ENCODE measurements around the gene KPNA3. TPM values are rescaled to one million over a fixed set of nuclear protein-coding genes. Genes with fewer than 3 reads are reported as not detected.
A peak's percentile ranks its signal among the peaks of the same experiment; 100 is the strongest.
"Not testable (repeated sequence)": the region's sequence is repeated elsewhere in the genome, so short reads cannot be mapped to it uniquely, and the experiment has no call there.

KPNA3 gene
- total RNA-seq, 1 experiment from 2014 or later = 44.3 TPM

DNA sequence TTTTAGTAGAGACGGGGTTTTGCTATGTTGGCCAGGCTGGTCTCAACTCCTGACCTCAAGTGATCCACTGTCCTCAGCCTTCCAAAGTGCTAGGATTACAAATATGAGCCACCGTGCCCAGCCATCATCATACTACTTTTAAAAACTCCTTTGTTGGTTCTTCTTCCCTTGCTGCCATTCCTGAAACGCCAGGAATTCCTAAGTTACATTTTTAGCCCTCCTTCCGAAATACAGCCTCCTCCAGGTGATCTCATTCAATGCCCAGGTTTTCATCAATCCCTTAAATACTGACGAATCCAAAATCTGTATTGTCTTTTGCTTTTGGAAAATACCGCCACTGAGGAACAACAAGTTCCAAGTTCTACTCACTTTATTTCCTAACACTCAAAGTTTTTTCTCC is 75.9 kb downstream of the KPNA3 start:
- no peak overlapping the region for H2AFZ ChIP-seq (ENCODE audit: low read length)
- H3K27me3 ChIP-seq (ENCODE audit: low read length) = no peaks in the 10 kb centered on the region
- no peaks in the 10 kb centered on the region for H3K4me1 ChIP-seq (ENCODE audit: low read length)
- H3K9me3 ChIP-seq (ENCODE audit: low read length) = 0 out of 2 replicates have a peak, but pooled peaks cover 6% of the 10 kb centered on the region
- H3K9me2 ChIP-seq (replicated peaks; ENCODE audit: insufficient read depth, low read length) = no peaks in the 10 kb centered on the region
- H3K9ac ChIP-seq (ENCODE audit: low read length) = no peak overlapping the region
- H3K36me3 ChIP-seq (ENCODE audit: insufficient read depth, low read length) = peaks cover 70% of the 10 kb centered on the region
- no peak overlapping the region for H3K4me3 ChIP-seq (ENCODE audit: low read length)
- no peak for DNase-seq
- no peak overlapping the region for H3K27ac ChIP-seq (ENCODE audit: low read length)
- no peaks in the 10 kb centered on the region for H4K20me1 ChIP-seq (ENCODE audit: insufficient read depth, low read depth, low read length)
- H3K4me2 ChIP-seq (ENCODE audit: low read depth, low read length, poor library complexity, severe bottlenecking) = no peak overlapping the region
- peaks cover 28% of the 10 kb centered on the region for H3K79me2 ChIP-seq (ENCODE audit: low read length)

DNA sequence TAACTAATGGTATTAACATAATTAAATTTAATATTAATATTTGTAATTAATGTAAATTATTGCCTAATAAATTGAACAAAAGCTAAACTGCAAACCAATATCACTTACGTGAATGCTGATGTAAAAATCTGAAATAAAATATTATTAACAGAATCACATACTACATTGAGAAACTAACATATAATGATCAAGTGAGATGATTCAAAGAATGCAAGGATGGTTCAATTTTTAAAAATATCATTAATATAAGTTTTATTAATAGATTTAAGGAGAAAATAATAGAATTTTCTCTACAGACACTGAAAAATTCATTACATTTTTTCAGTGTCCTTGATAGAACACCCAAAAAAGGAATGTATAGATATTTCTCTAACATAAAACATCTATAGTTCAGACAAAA is 77.7 kb downstream of the KPNA3 start:
- Histone ChIP-seq H2AFZ (ENCODE audit: low read length) (no peak overlapping the region), H3K36me3 (ENCODE audit: insufficient read depth, low read length) (peaks cover 64% of the 10 kb centered on the region), H3K27ac (ENCODE audit: low read length) (no peak overlapping the region), H3K4me3 (ENCODE audit: low read length) (no peak overlapping the region), H3K4me2 (ENCODE audit: low read depth, low read length, poor library complexity, severe bottlenecking) (no peak overlapping the region), H3K27me3 (ENCODE audit: low read length) (no peaks in the 10 kb centered on the region), H4K20me1 (ENCODE audit: insufficient read depth, low read depth, low read length) (no peaks in the 10 kb centered on the region), H3K9ac (ENCODE audit: low read length) (no peak overlapping the region), H3K9me2 (replicated peaks; ENCODE audit: insufficient read depth, low read length) (no peaks in the 10 kb centered on the region), H3K4me1 (ENCODE audit: low read length) (no peaks in the 10 kb centered on the region), H3K9me3 (ENCODE audit: low read length) (0 out of 2 replicates have a peak, but pooled peaks cover 6% of the 10 kb centered on the region), H3K79me2 (ENCODE audit: low read length) (peaks cover 32% of the 10 kb centered on the region)
- DNase-seq = peak; percentile 58

DNA sequence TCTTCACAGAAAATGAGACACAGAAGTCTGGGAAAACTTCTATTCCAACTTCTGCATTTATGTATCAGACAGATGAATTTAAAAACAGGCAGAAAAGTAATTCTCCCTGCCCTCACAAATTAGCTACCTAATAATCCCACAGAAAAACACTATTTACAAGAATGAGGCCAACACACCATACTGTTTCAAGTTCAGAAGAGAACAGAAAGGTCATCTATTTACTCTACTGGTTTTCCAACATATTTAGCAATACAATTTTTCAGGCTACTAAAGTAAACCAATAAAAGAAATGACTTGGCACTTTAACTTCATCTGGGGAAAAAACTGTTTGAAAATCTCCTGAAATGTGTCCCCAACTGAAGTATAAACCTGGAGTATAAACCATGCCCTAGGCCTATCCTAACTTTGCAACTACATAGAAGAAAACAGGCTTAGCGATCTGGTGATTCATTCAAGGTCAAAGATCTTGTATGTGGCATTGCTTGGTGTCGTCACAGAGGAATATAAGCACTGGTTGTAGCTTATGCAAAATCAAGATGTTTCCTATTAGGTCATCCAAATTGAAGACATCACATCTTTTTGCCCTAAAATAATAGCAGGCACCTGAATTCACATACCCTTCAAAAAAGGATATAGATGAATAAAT is 81.1 kb downstream of the KPNA3 start:
- no peak overlapping the region for H2AFZ ChIP-seq (ENCODE audit: low read length)
- H4K20me1 ChIP-seq (ENCODE audit: insufficient read depth, low read depth, low read length) = no peaks in the 10 kb centered on the region
- H3K9me2 ChIP-seq (replicated peaks; ENCODE audit: insufficient read depth, low read length) = no peaks in the 10 kb centered on the region
- 0 out of 2 replicates have a peak, but pooled peaks cover 2% of the 10 kb centered on the region for H3K9me3 ChIP-seq (ENCODE audit: low read length)
- H3K4me2 ChIP-seq (ENCODE audit: low read depth, low read length, poor library complexity, severe bottlenecking) = no peak overlapping the region
- H3K27me3 ChIP-seq (ENCODE audit: low read length) = no peaks in the 10 kb centered on the region
- no peak overlapping the region for H3K9ac ChIP-seq (ENCODE audit: low read length)
- H3K79me2 ChIP-seq (ENCODE audit: low read length) = peaks cover 32% of the 10 kb centered on the region
- H3K4me3 ChIP-seq (ENCODE audit: low read length) = no peak overlapping the region
- H3K27ac ChIP-seq (ENCODE audit: low read length) = no peak overlapping the region
- H3K4me1 ChIP-seq (ENCODE audit: low read length) = no peaks in the 10 kb centered on the region
- DNase-seq = no peak
- H3K36me3 ChIP-seq (ENCODE audit: insufficient read depth, low read length) = peaks cover 52% of the 10 kb centered on the region

DNA sequence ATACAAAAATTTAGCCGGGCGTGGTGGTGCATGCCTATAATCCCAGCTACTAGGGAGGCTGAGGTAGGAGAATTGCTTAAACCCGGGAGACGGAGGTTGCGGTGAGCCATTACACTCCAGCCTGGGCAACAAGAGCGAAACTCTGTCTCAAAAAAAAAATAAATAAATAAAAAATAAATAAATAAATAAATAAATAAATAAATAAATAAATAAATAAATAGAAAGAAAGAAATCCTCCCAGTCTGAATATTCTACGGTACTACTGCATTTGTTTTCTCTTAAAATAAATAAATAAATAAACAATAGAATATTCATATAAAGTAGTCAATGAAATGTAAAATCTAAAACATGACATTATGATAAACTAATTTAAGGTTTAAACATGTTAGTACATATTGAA is 88.2 kb downstream of the KPNA3 start:
- H3K9ac ChIP-seq (ENCODE audit: low read length) = not testable (repeated sequence)

DNA sequence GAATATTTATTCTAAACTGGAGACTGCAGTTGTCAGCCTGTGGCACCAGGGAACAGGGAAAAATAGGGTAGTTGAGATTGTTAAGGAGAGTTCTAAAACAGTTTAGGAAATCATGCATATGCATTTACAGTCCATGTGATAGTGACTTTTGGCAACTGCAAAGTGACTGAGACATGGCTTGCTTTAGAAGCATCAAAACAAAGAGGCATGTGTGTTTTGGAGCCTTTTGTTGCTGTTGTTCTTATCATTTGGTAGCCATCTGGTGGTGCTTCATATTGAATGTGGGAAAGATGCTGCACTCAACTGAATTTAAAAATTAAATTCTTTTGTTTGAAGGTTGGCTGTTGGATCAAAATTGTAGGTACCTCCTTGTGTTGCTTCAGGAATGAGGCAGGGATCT is 91.0 kb downstream of the KPNA3 start:
- no peak overlapping the region for H3K4me3 ChIP-seq (ENCODE audit: low read length)
- no peak overlapping the region for H2AFZ ChIP-seq (ENCODE audit: low read length)
- no peaks in the 10 kb centered on the region for H4K20me1 ChIP-seq (ENCODE audit: insufficient read depth, low read depth, low read length)
- no peaks in the 10 kb centered on the region for H3K9me2 ChIP-seq (replicated peaks; ENCODE audit: insufficient read depth, low read length)
- no peak for DNase-seq
- H3K9ac ChIP-seq (ENCODE audit: low read length) = no peak overlapping the region
- H3K79me2 ChIP-seq (ENCODE audit: low read length) = no peaks in the 10 kb centered on the region
- no peaks in the 10 kb centered on the region for H3K27me3 ChIP-seq (ENCODE audit: low read length)
- H3K27ac ChIP-seq (ENCODE audit: low read length) = no peak overlapping the region
- peaks cover 42% of the 10 kb centered on the region for H3K36me3 ChIP-seq (ENCODE audit: insufficient read depth, low read length)
- no peaks in the 10 kb centered on the region for H3K4me1 ChIP-seq (ENCODE audit: low read length)
- no peak overlapping the region for H3K4me2 ChIP-seq (ENCODE audit: low read depth, low read length, poor library complexity, severe bottlenecking)
- H3K9me3 ChIP-seq (ENCODE audit: low read length) = no peaks in the 10 kb centered on the region

More for the DNA sequence above, 88.2 kb downstream of the KPNA3 start:
- DNase-seq; H3K79me2 ChIP-seq (ENCODE audit: low read length); H4K20me1 ChIP-seq (ENCODE audit: insufficient read depth, low read depth, low read length); H3K4me1 ChIP-seq (ENCODE audit: low read length); H2AFZ ChIP-seq (ENCODE audit: low read length); H3K4me3 ChIP-seq (ENCODE audit: low read length); H3K27me3 ChIP-seq (ENCODE audit: low read length); H3K27ac ChIP-seq (ENCODE audit: low read length); H3K4me2 ChIP-seq (ENCODE audit: low read depth, low read length, poor library complexity, severe bottlenecking); H3K9me2 ChIP-seq (replicated peaks; ENCODE audit: insufficient read depth, low read length); H3K9me3 ChIP-seq (ENCODE audit: low read length): not testable (repeated sequence)
- H3K36me3 ChIP-seq (ENCODE audit: insufficient read depth, low read length) = peaks cover 45% of the 10 kb centered on the region

DNA sequence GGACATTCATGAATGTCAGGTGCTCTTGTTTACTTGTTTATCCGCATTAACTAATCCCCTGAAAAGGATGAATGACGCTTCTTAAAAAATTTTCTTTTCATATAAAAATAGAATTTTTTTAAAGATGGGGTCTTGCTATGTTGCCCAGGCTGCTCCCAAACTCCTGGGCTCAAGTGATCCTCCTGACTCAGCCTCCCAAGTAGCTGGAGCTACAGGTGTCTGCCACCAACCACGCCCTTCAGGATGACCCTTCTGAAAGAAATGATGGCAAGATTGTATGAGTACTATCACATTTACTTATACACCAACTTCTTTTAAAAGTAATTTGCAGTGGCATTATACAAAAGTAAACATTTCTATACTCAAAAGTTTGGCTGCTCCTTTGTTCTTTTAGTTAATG is 95.0 kb downstream of the KPNA3 start:
- no peaks in the 10 kb centered on the region for H3K9me3 ChIP-seq (ENCODE audit: low read length)
- no peak overlapping the region for H2AFZ ChIP-seq (ENCODE audit: low read length)
- H3K79me2 ChIP-seq (ENCODE audit: low read length) = no peaks in the 10 kb centered on the region
- H3K27me3 ChIP-seq (ENCODE audit: low read length) = no peaks in the 10 kb centered on the region
- no peaks in the 10 kb centered on the region for H4K20me1 ChIP-seq (ENCODE audit: insufficient read depth, low read depth, low read length)
- H3K9me2 ChIP-seq (replicated peaks; ENCODE audit: insufficient read depth, low read length) = no peaks in the 10 kb centered on the region
- no peaks in the 10 kb centered on the region for H3K4me1 ChIP-seq (ENCODE audit: low read length)
- H3K4me3 ChIP-seq (ENCODE audit: low read length) = no peak overlapping the region
- DNase-seq = no peak
- H3K9ac ChIP-seq (ENCODE audit: low read length) = no peak overlapping the region
- peaks cover 34% of the 10 kb centered on the region for H3K36me3 ChIP-seq (ENCODE audit: insufficient read depth, low read length)
- H3K27ac ChIP-seq (ENCODE audit: low read length) = no peak overlapping the region
- no peak overlapping the region for H3K4me2 ChIP-seq (ENCODE audit: low read depth, low read length, poor library complexity, severe bottlenecking)

DNA sequence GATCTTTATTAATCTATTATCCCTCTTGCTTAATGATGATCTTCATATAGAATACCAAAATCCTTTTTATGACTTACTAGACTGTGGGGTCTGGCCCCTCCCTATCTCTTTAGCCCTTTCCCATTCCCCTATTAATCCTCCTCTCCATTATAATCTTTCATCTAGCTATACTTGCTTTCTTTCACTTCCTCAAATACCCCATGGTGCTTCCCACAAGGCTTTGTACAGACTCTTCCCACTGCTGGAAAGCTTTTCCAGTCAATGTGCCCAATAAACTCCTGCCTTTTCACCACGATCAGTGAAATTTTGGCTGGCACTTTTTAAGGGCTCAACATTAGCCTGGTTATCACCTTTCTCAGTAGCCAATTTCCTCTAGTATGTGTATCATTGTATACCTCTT is 98.0 kb downstream of the KPNA3 start:
- no peaks in the 10 kb centered on the region for H4K20me1 ChIP-seq (ENCODE audit: insufficient read depth, low read depth, low read length)
- H3K9ac ChIP-seq (ENCODE audit: low read length) = no peak overlapping the region
- H3K79me2 ChIP-seq (ENCODE audit: low read length) = peaks cover 21% of the 10 kb centered on the region
- H3K36me3 ChIP-seq (ENCODE audit: insufficient read depth, low read length) = peaks cover 17% of the 10 kb centered on the region
- H3K4me1 ChIP-seq (ENCODE audit: low read length) = peaks cover 15% of the 10 kb centered on the region
- no peak overlapping the region for H3K4me2 ChIP-seq (ENCODE audit: low read depth, low read length, poor library complexity, severe bottlenecking)
- H3K9me3 ChIP-seq (ENCODE audit: low read length) = no peaks in the 10 kb centered on the region
- no peak for DNase-seq
- H3K27me3 ChIP-seq (ENCODE audit: low read length) = no peaks in the 10 kb centered on the region
- H3K27ac ChIP-seq (ENCODE audit: low read length) = no peak overlapping the region
- H3K9me2 ChIP-seq (replicated peaks; ENCODE audit: insufficient read depth, low read length) = no peaks in the 10 kb centered on the region
- H2AFZ ChIP-seq (ENCODE audit: low read length) = no peak overlapping the region
- H3K4me3 ChIP-seq (ENCODE audit: low read length) = no peak overlapping the region

DNA sequence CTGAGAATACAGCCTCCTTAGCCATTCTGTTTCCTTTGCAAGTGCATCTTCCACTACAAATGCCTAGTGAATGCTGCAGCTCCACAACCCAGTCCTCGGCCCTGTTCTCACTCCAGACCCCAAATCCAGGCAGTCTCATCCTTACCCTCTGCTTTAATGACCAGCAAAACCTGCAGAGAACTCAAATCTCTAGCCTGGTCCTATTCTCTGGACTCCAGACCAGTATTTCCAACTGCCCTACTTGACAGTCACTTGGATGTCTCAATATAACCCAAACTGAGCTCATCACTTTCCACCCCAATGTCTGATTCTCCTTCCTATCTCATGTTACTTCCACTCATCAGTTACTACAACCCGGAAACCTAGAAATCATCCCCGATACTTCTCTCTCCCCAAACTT is 98.6 kb downstream of the KPNA3 start:
- Histone ChIP-seq H3K4me2 (ENCODE audit: low read depth, low read length, poor library complexity, severe bottlenecking) (no peak overlapping the region), H3K4me3 (ENCODE audit: low read length) (no peak overlapping the region), H3K36me3 (ENCODE audit: insufficient read depth, low read length) (peaks cover 21% of the 10 kb centered on the region), H2AFZ (ENCODE audit: low read length) (no peak overlapping the region), H3K9ac (ENCODE audit: low read length) (no peak overlapping the region), H3K27me3 (ENCODE audit: low read length) (no peaks in the 10 kb centered on the region), H4K20me1 (ENCODE audit: insufficient read depth, low read depth, low read length) (no peaks in the 10 kb centered on the region; the same call in 1 of the 2 replicates), H3K9me2 (replicated peaks; ENCODE audit: insufficient read depth, low read length) (no peaks in the 10 kb centered on the region), H3K27ac (ENCODE audit: low read length) (peak overlapping the region; percentile 32; the same call in 1 of the 2 replicates), H3K79me2 (ENCODE audit: low read length) (peaks cover 27% of the 10 kb centered on the region), H3K4me1 (ENCODE audit: low read length) (peaks cover 20% of the 10 kb centered on the region), H3K9me3 (ENCODE audit: low read length) (no peaks in the 10 kb centered on the region)
- no peak for DNase-seq

Data from Karpas-422 (cell line).